ENCODE data around the gene CCS. TPM values are rescaled to one million over a fixed set of nuclear protein-coding genes. Genes with fewer than 3 reads are reported as not detected.
"Not testable (repeated sequence)": the region's sequence is repeated elsewhere in the genome, so short reads cannot be mapped to it uniquely, and the experiment has no call there.

The CCS gene
- total and polyA plus RNA-seq, 8 donors: 16.9 to 125 (median 20.8) TPM

- Histone ChIP-seq H3K9me3 (no peaks in the 10 kb centered on the region), H3K27ac (no peak overlapping the region), H3K4me3 (no peak overlapping the region), H3K36me3 (no peaks in the 10 kb centered on the region), H3K4me1 (no peaks in the 10 kb centered on the region), H3K27me3 (no peaks in the 10 kb centered on the region)
- ATAC-seq (no peak), FAIRE-seq (no peak), DNase-seq (no peak)
- no peak for TF ChIP-seq CTCF (IDR thresholded peaks at IDR 0.05)
- intact Hi-C loops (cut with DNase I): no loop called here
- 63 to 73% methylated on average over 3 of the region's 3 CpGs for WGBS, 2 donors
Measured at GRCh38 chr11:66581261-66581660, 11.7 kb upstream of the CCS start.

DNA sequence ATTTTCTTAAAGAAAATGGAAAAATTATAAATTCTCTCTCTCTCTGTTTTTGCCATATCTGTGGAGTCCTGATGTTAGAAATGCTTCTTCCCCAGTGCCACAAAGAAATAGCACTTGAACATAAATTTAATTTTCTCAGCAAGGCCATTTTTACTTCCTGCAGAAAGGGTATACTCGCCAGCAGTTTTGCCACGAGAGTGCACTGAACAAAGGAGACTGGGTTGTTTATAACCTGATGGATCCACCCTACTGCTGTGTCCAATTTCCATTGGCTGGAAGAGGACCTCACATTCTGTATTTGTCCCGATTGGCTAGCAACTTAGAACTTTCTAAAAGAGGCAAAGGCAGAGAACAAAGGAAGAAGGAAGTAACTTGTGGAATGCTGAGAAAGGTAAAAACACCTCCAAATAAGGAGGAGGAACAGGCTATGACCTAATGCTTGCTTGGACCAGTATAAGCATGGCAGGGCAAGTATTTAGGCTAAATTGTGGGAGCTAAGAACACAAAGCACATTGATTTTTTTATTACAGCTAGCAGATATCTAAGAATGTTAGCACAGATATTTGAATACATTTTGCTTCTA is 10.3 kb upstream of the CCS start:
- H3K36me3 ChIP-seq; DNase-seq; H3K9me3 ChIP-seq; H3K4me1 ChIP-seq; H3K4me3 ChIP-seq; H3K27me3 ChIP-seq; ATAC-seq; H3K27ac ChIP-seq; intact Hi-C loops (cut with DNase I); FAIRE-seq: not testable (repeated sequence)
- 76 to 90% methylated on average over 3 of the region's 3 CpGs for WGBS, 2 donors

- ATAC-seq; H3K27ac ChIP-seq; intact Hi-C loops (cut with DNase I); H3K9me3 ChIP-seq; H3K27me3 ChIP-seq; DNase-seq; H3K4me3 ChIP-seq; H3K4me1 ChIP-seq; H3K36me3 ChIP-seq; FAIRE-seq: not testable (repeated sequence)
- WGBS, 2 donors: 79 to 86% methylated on average over 1 of the region's 1 CpG
Measured at GRCh38 chr11:66585447-66585846, 7.5 kb upstream of the CCS start.

- H3K4me1 ChIP-seq: no peaks in the 10 kb centered on the region
- TF ChIP-seq CTCF (IDR thresholded peaks at IDR 0.05): no peak
- H3K27me3 ChIP-seq: no peaks in the 10 kb centered on the region
- 41 to 48% methylated on average over 2 of the region's 2 CpGs for WGBS, 2 donors
- FAIRE-seq (no peak), ATAC-seq (no peak), DNase-seq (no peak)
- no peaks in the 10 kb centered on the region for H3K9me3 ChIP-seq
- H3K36me3 ChIP-seq: no peaks in the 10 kb centered on the region
- H3K27ac ChIP-seq: no peak overlapping the region
- H3K4me3 ChIP-seq: no peak overlapping the region
- intact Hi-C loops (cut with DNase I): no loop called here
Measured at GRCh38 chr11:66586136-66586535, 6.8 kb upstream of the CCS start.

- H3K4me3 ChIP-seq; H3K36me3 ChIP-seq; DNase-seq; H3K9me3 ChIP-seq; H3K4me1 ChIP-seq; intact Hi-C loops (cut with DNase I); FAIRE-seq; H3K27ac ChIP-seq; H3K27me3 ChIP-seq; ATAC-seq: not testable (repeated sequence)
- WGBS, 2 donors: 63 to 71% methylated on average over 2 of the region's 2 CpGs
Measured at GRCh38 chr11:66589315-66589714, 3.7 kb upstream of the CCS start.

GRCh38 chr11:66589996-66590675 is 2.8 kb upstream of the CCS start:
- 93 to 97% methylated on average over 4 to 7 of the region's 7 CpGs for WGBS, 2 donors
- no peak for ATAC-seq
- Histone ChIP-seq H3K9me3 (no peaks in the 10 kb centered on the region), H3K27ac (no peak overlapping the region), H3K4me1 (peaks cover 0 to 8% (median 4%) of the 10 kb centered on the region in 3 donors), H3K4me3 (no peak overlapping the region), H3K27me3 (no peaks in the 10 kb centered on the region), H3K36me3 (no peaks in the 10 kb centered on the region)
- intact Hi-C loops (cut with DNase I): no loop called here
- no peak for TF ChIP-seq CTCF (IDR thresholded peaks at IDR 0.05)
- FAIRE-seq: no peak
- DNase-seq: no peak
